NCI-H1105 treated with DMSO at 0.1 percent for 48 hours (cell line): Measurements from ENCODE around the gene TOR1B.
A peak's percentile ranks its signal among the peaks of the same experiment; 100 is the strongest.

ENCODE experiments used
- DNase-seq: peaks from one replicate; lab custom pipeline; 2025; lab: John Stamatoyannopoulos, UW

Gene TOR1B

GRCh38 chr9:129845373-129845772, 42.4 kb downstream of the TOR1B start:
- no peak for DNase-seq

- no peak for DNase-seq
These were observed 45.9 kb downstream of the TOR1B start for GRCh38 chr9:129848712-129849441.

- no peak for DNase-seq
These were observed 46.9 kb downstream of the TOR1B start for GRCh38 chr9:129849901-129850300.

GRCh38 chr9:129850821-129851550, 48.0 kb downstream of the TOR1B start:
- DNase-seq = no peak

- no peak for DNase-seq
These were observed 48.8 kb downstream of the TOR1B start for GRCh38 chr9:129851821-129852220.

DNA sequence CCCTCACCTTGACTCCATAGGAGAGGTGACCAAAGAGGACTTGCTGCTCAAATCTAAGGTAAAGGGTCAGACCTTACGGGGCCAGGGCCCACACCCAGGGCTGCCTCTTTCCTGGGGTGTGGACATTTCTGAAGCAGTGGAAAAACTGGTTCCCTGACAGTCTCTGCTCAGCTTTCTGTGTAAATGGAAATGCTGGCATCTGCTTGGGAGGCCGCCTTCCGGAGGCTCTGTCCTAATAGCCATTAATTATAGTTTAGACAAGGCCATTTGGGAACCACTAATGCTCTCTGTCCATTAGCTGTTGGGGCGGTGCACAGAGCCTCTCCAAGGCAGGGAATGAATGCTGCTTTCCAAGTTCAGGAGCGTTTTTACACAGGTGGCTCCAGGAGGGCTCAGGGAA, 49.6 kb downstream of the TOR1B start:
- peak; percentile 27 for DNase-seq

GRCh38 chr9:129853614-129854013, 50.6 kb downstream of the TOR1B start:
- no peak for DNase-seq

GRCh38 chr9:129854588-129855110, 51.7 kb downstream of the TOR1B start:
- DNase-seq = no peak

DNA sequence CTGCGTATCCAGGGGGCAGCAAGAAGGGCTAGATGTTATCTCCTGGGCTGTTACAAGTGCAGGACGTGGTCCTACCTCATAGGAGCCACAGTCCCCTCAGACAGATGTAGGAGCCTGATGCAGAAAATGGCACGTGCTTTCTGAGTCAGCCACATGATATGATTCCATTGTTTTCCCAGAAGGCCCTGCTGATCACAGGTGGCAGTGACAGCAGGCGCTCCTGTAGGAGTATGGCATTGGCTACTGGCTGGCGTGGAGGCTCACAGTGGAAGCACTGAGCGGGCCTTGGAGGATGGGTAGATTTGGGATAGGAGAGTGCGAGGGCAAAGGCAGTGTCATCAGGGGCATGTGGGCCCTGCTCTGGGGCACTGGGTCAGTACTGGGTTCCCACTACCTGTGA, 54.2 kb downstream of the TOR1B start:
- DNase-seq = no peak

DNA sequence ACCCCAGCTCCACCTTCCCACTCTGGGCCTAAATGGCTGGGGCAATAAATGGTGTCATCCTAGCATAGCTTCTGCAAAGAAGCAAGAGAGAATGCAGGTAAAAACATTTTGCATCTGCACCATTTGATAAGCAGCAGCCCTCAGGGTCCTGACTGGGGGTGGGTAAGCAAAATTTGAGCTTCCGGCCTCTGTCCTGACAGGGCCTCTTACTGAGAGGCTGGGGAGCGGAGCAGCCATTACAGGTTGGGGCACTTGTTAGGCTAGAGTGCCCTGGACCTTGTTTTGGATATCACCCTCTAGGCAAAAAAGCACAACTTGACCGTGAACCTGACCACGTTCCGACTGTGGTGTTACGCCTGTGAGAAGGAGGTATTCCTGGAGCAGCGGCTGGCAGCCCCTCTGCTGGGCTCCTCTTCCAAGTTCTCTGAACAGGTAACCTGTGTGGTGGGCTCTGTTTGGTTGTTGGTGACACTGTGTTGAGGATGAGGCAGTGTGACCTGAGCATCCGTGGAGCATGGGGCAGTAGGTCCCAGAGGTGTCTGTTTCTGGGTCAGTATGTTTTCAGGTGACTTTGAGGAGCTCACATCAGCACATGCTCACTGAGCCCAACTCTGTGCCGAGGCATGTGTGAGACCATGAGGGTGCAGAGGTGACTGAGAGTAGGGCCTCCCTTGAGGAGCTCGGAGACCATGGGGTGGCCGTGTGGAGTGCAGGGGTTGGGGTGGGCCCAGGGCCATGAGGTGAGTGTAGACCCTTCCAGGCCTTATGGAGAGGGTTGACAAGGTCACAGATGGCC, 55.4 kb downstream of the TOR1B start:
- DNase-seq = no peak
